CD14-positive monocyte (primary cell): ENCODE measurements around the gene AOX1. TPM values are rescaled to one million over a fixed set of nuclear protein-coding genes. Genes with fewer than 3 reads are reported as not detected.

Experiments
- DNase-seq, 3 donors: peaks; one replicate each; pipeline ENCODE4 v3.0.0-alpha.2; 2011 to 2022
- H2AFZ ChIP-seq: 2 replicates; pipeline ENCODE4 v1.6.0; 2012; ENCODE audit warnings: mild to moderate bottlenecking, low read depth, low read length, inconsistent platforms; ENCODE audit not compliant: insufficient read depth, poor library complexity, severe bottlenecking
- H3K27ac ChIP-seq, 2 donors: 1 replicate in 1 of 2; 2 replicates in 1 of 2; pipeline ENCODE4 v1.5.1; 2012 to 2013; ENCODE audit warnings: low read length in 2 of 2, control low read depth in 1 of 2, inconsistent platforms in 1 of 2, low read depth in 1 of 2, mild to moderate bottlenecking in 1 of 2
- H3K27me3 ChIP-seq, 2 donors: one replicate each; pipeline versions ENCODE4 v1.6.0 to v1.6.1; 2011 to 2013; ENCODE audit warnings: low read length in 2 of 2; ENCODE audit not compliant: control insufficient read depth in 2 of 2, insufficient read depth in 2 of 2
- H3K36me3 ChIP-seq, 2 donors: replicated peaks in 1 of 2; 1 replicate in 1 of 2; 2 replicates in 1 of 2; pipeline versions ENCODE4 v1.5.1 to v1.6.1; 2012 to 2013; ENCODE audit warnings: low read length in 2 of 2, control low read depth in 1 of 2, inconsistent platforms in 1 of 2, mild to moderate bottlenecking in 1 of 2; ENCODE audit not compliant: insufficient read depth in 2 of 2, control insufficient read depth in 1 of 2
- H3K4me1 ChIP-seq, 2 donors: 1 replicate in 1 of 2; 2 replicates in 1 of 2; pipeline versions ENCODE4 v1.5.1 to v1.6.1; 2012 to 2013; ENCODE audit warnings: low read length in 2 of 2, control low read depth in 1 of 2, inconsistent platforms in 1 of 2, mild to moderate bottlenecking in 1 of 2, moderate library complexity in 1 of 2; ENCODE audit not compliant: insufficient read depth in 2 of 2, control insufficient read depth in 1 of 2
- H3K4me2 ChIP-seq: replicated peaks from 2 replicates; pipeline ENCODE3; 2012; ENCODE audit warnings: low read length, moderate library complexity, mild to moderate bottlenecking; ENCODE audit not compliant: poor library complexity, severe bottlenecking; ENCODE audit errors: extremely low read depth
- H3K4me3 ChIP-seq, 3 experiments: fragments of 200-600 bp in 1 of 3; sonication (generic) in 1 of 3; replicated peaks in 1 of 3; 1 replicate in 2 of 3; 2 replicates in 1 of 3; pipeline ENCODE4 v1.5.1; 2011 to 2013; ENCODE audit warnings: low read length in 3 of 3, mild to moderate bottlenecking in 3 of 3, control low read depth in 2 of 3, low read depth in 2 of 3, inconsistent platforms in 1 of 3, moderate library complexity in 1 of 3
- H3K79me2 ChIP-seq: 2 replicates; pipeline ENCODE4 v1.6.0; 2012; ENCODE audit warnings: mild to moderate bottlenecking, control low read depth, inconsistent platforms, low read length, moderate library complexity; ENCODE audit not compliant: insufficient read depth
- H3K9ac ChIP-seq: 2 replicates; pipeline ENCODE4 v1.6.0; 2017; ENCODE audit warnings: low read length, mild to moderate bottlenecking; ENCODE audit not compliant: insufficient read depth, poor library complexity, severe bottlenecking
- H3K9me3 ChIP-seq, 2 donors: replicated peaks in 1 of 2; 1 replicate in 1 of 2; 2 replicates in 1 of 2; pipeline versions ENCODE4 v1.5.1 to v1.6.1; 2012 to 2013; ENCODE audit warnings: low read length in 2 of 2, control low read depth in 1 of 2; ENCODE audit not compliant: control insufficient read depth in 1 of 2, insufficient read depth in 1 of 2
- H4K20me1 ChIP-seq: 2 replicates; pipeline ENCODE4 v1.6.0; 2012; ENCODE audit warnings: mild to moderate bottlenecking, low read length, control low read depth, moderate library complexity; ENCODE audit not compliant: insufficient read depth
- H3K27ac Mint-ChIP-seq, 7 donors: one replicate each; pipeline ENCODE4 v1.8.0; 2020; ENCODE audit warnings: mild to moderate bottlenecking in 7 of 7, mixed read lengths in 7 of 7, moderate library complexity in 6 of 7, inconsistent platforms in 2 of 7
- H3K27me3 Mint-ChIP-seq, 3 donors: one replicate each; pipeline ENCODE4 v1.8.0; 2021 to 2022; ENCODE audit warnings: low read depth in 3 of 3, mild to moderate bottlenecking in 3 of 3, mixed read lengths in 3 of 3, moderate library complexity in 3 of 3, inconsistent platforms in 1 of 3
- H3K36me3 Mint-ChIP-seq, 2 donors: one replicate each; pipeline ENCODE4 v1.8.0; 2020; ENCODE audit warnings: mixed read lengths in 2 of 2, inconsistent platforms in 1 of 2, mild to moderate bottlenecking in 1 of 2
- H3K4me1 Mint-ChIP-seq: one replicate; pipeline ENCODE4 v1.8.0; 2020; ENCODE audit warnings: mild to moderate bottlenecking, mixed read lengths
- H3K4me3 Mint-ChIP-seq, 2 donors: one replicate each; pipeline ENCODE4 v1.8.0; 2020; ENCODE audit warnings: mild to moderate bottlenecking in 2 of 2, mixed read lengths in 2 of 2, moderate library complexity in 1 of 2
- H3K9me3 Mint-ChIP-seq, 7 donors: one replicate each; pipeline ENCODE4 v1.8.0; 2020 to 2022; ENCODE audit warnings: mixed read lengths in 7 of 7, mild to moderate bottlenecking in 6 of 7, moderate library complexity in 6 of 7, inconsistent platforms in 2 of 7
- WGBS: methylation state at CpG from one replicate; pipeline ENCODE4 v1.1.5; 2013; ENCODE audit warnings: missing lambda C conversion rate; ENCODE audit not compliant: insufficient coverage; 5-methylcytosine and 5-hydroxymethylcytosine counted together
- intact Hi-C, 2 donors: fragments of 100-400 bp; cut with micrococcal nuclease; formaldehyde crosslinking; loops; one replicate each; pipeline versions ENCODE4 v1.15.0 to v1.15.1; 2023
- polyA plus RNA-seq, 3 donors: library from polyadenylated mRNA; depleted of rRNA in 1 of 3; unstranded in 2 of 3; stranded (reverse) in 1 of 3; fragments of 300-500 nt in 2 of 3; fragments of >200 nt in 1 of 3; fragmentation: Illumina TruSeq in 2 of 3; gene quantifications; 1 replicate in 2 of 3; 2 replicates in 1 of 3; pipeline ENCODE4 v1.2.3, GENCODE V29; 2012 to 2021
- TF ChIP-seq, protein P1 (sequence below): fragments of 200-600 bp; IDR thresholded peaks from one replicate; pipeline ENCODE4 v1.8.0; 2022; ENCODE audit warnings: antibody characterized with exemption, mild to moderate bottlenecking

AOX1 gene
- polyA plus RNA-seq, 3 donors = 0.16 TPM; not detected in 2

DNA sequence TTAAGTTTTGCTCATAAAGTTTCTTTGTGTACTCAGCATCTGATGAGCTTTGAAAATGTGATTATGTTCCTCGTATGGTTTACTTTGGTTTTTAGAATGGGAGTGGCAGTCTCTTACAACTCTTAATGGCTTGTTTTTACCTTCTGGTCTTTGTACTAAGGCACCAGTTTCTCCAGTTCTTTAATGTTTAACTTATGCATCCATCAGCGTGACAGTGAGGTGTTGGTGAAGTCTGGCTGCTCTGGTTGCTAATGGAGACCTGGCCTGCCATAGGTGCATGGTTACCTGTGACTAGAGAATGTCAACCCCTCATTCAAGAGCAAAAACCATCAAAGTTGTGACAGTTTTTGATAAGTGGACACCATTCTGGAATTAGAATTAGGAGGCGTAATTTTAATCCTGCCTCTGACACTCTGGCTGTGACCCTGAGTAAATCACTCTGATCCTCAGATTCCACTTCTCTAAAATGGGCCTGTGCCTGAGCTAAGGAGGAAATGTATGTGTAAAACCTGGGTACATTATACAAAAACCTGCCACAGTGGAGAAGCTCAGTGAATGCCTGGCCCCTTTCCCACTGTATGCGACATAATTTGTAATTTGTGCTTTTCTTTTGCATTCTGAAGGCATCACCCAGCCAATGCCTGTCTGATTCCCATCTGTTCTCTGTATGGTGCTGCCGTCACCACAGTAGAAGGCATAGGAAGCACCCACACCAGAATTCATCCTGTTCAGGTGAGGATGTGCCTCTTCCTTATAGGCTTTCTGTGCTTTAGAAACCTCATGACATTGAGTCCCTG, 11.2 kb downstream of the AOX1 start:
- 100% methylated on average over 2 of the region's 5 CpGs for WGBS
- Histone ChIP-seq H3K79me2 (no peaks in the 10 kb centered on the region), H3K4me2 (no peak overlapping the region), H4K20me1 (no peaks in the 10 kb centered on the region), H3K9me3 (no peaks in the 10 kb centered on the region), H3K27me3 (no peaks in the 10 kb centered on the region), H3K4me1 (no peaks in the 10 kb centered on the region), H3K4me3 (no peak overlapping the region), H2AFZ (no peak overlapping the region), H3K9ac (no peak overlapping the region), H3K27ac (no peak overlapping the region), H3K36me3 (no peaks in the 10 kb centered on the region)
- Mint-ChIP-seq H3K9me3 (peaks cover 0 to 2% (median 0%) of the 10 kb centered on the region in 7 donors), H3K36me3 (no peaks in the 10 kb centered on the region), H3K4me3 (no peak overlapping the region), H3K27ac (no peak overlapping the region), H3K27me3 (peaks cover 0 to 4% (median 0%) of the 10 kb centered on the region in 3 donors), H3K4me1 (no peaks in the 10 kb centered on the region)
- TF ChIP-seq, protein P1, sequence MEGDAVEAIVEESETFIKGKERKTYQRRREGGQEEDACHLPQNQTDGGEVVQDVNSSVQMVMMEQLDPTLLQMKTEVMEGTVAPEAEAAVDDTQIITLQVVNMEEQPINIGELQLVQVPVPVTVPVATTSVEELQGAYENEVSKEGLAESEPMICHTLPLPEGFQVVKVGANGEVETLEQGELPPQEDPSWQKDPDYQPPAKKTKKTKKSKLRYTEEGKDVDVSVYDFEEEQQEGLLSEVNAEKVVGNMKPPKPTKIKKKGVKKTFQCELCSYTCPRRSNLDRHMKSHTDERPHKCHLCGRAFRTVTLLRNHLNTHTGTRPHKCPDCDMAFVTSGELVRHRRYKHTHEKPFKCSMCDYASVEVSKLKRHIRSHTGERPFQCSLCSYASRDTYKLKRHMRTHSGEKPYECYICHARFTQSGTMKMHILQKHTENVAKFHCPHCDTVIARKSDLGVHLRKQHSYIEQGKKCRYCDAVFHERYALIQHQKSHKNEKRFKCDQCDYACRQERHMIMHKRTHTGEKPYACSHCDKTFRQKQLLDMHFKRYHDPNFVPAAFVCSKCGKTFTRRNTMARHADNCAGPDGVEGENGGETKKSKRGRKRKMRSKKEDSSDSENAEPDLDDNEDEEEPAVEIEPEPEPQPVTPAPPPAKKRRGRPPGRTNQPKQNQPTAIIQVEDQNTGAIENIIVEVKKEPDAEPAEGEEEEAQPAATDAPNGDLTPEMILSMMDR = no peak
- no peak for DNase-seq
- intact Hi-C loops = no loop called here

DNA sequence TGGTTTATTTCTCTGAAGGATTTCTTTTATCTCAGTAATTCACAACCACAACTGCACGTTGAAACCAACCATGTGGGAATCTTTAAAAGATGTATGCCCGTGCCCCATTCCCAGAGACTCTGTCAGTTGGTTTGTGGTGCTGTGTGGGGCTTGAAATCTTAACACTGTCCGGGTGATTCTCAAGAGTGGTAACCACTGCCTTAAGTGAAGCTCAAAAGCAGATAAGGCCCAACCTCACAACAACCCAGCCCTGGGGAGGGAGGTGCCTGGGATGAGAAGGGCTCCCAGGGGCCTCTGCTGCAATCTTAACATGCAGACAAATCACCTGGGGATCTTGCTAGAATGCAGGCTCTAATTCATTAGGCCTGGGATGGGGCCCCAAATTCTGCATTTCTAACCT, 13.4 kb downstream of the AOX1 start:
- peaks cover 2% of the 10 kb centered on the region for H3K4me1 Mint-ChIP-seq
- peaks cover 0 to 4% (median 0%) of the 10 kb centered on the region in 3 donors for H3K27me3 Mint-ChIP-seq
- no peaks in the 10 kb centered on the region for H3K36me3 Mint-ChIP-seq
- Histone ChIP-seq H3K4me2 (no peak overlapping the region), H4K20me1 (no peaks in the 10 kb centered on the region), H2AFZ (no peak overlapping the region), H3K36me3 (no peaks in the 10 kb centered on the region), H3K4me1 (peaks cover 0 to 2% of the 10 kb centered on the region in 2 donors), H3K9me3 (no peaks in the 10 kb centered on the region), H3K27ac (no peak overlapping the region), H3K4me3 (no peak overlapping the region), H3K9ac (no peak overlapping the region), H3K79me2 (no peaks in the 10 kb centered on the region), H3K27me3 (no peaks in the 10 kb centered on the region)
- no peak overlapping the region for H3K27ac Mint-ChIP-seq
- TF ChIP-seq, protein P1 = no peak
- H3K4me3 Mint-ChIP-seq = no peak overlapping the region
- intact Hi-C loops = no loop called here
- no peak for DNase-seq
- peaks cover 0 to 2% (median 0%) of the 10 kb centered on the region in 7 donors for H3K9me3 Mint-ChIP-seq
- no CpG with 5 or more reads among the region's 3 CpGs for WGBS
